DND-41 (cell line): ENCODE results near the gene S1PR2.

ENCODE experiments used
- ATAC-seq: fragments of 200-7000 bp; cut with Tn5 transposase; 3 replicates; pipeline ENCODE4 v1.9.1; 2021; ENCODE audit warnings: low read depth; ENCODE audit not compliant: insufficient read depth
- DNase-seq: peaks from one replicate; pipeline ENCODE4 v3.0.0-alpha.2; 2020
- H2AFZ ChIP-seq: 2 replicates; pipeline ENCODE4 v1.6.0; 2012; ENCODE audit warnings: low read depth, low read length
- H3K27ac ChIP-seq: 2 replicates; pipeline ENCODE4 v1.5.1; 2012; ENCODE audit warnings: low read length, inconsistent platforms
- H3K27me3 ChIP-seq: fragments of 200-600 bp; sonication (generic); 2 replicates; pipeline ENCODE4 v1.6.0; 2012; ENCODE audit warnings: low read length, mild to moderate bottlenecking, inconsistent platforms; ENCODE audit not compliant: insufficient read depth, poor library complexity
- H3K36me3 ChIP-seq: 2 replicates; pipeline ENCODE4 v1.5.1; 2012; ENCODE audit warnings: low read length, inconsistent platforms; ENCODE audit not compliant: insufficient read depth
- H3K4me1 ChIP-seq: 2 replicates; pipeline ENCODE4 v1.5.1; 2012; ENCODE audit warnings: mild to moderate bottlenecking, low read length; ENCODE audit not compliant: insufficient read depth
- H3K4me2 ChIP-seq: 2 replicates; pipeline ENCODE4 v1.6.0; 2012; ENCODE audit warnings: mild to moderate bottlenecking, moderate library complexity, low read length, inconsistent platforms; ENCODE audit not compliant: insufficient read depth
- H3K4me3 ChIP-seq, 2 experiments: fragments of 200-600 bp in 1 of 2; shearing (Covaris generic) in 1 of 2; 2 replicates each; pipeline ENCODE4 v1.5.1; 2012 to 2016; ENCODE audit warnings: inconsistent platforms in 2 of 2, low read length in 2 of 2, mild to moderate bottlenecking in 2 of 2, low read depth in 1 of 2, moderate library complexity in 1 of 2
- H3K79me2 ChIP-seq: 2 replicates; pipeline ENCODE4 v1.6.0; 2012; ENCODE audit warnings: low read length, inconsistent platforms; ENCODE audit not compliant: insufficient read depth
- H3K9ac ChIP-seq: 2 replicates; pipeline ENCODE4 v1.6.0; 2012; ENCODE audit warnings: low read depth, mild to moderate bottlenecking, inconsistent platforms, low read length, moderate library complexity
- H3K9me3 ChIP-seq: 2 replicates; pipeline ENCODE4 v1.5.1; 2012; ENCODE audit warnings: low read length, moderate library complexity, mild to moderate bottlenecking, inconsistent platforms; ENCODE audit not compliant: insufficient read depth, severe bottlenecking
- H4K20me1 ChIP-seq: 2 replicates; pipeline ENCODE4 v1.6.0; 2012; ENCODE audit warnings: low read length; ENCODE audit not compliant: insufficient read depth
- EZH2 ChIP-seq: IDR thresholded peaks from 3 replicates; pipeline ENCODE4 v1.6.1; 2012; ENCODE audit warnings: borderline replicate concordance, low read depth, mild to moderate bottlenecking, moderate library complexity, low read length, inconsistent platforms; ENCODE audit not compliant: severe bottlenecking
- TF ChIP-seq, protein P1 (sequence below): IDR thresholded peaks from 2 replicates; pipeline ENCODE4 v1.5.1; 2012; ENCODE audit warnings: borderline replicate concordance, low read length, moderate library complexity, mild to moderate bottlenecking; ENCODE audit not compliant: poor library complexity, severe bottlenecking; ENCODE audit errors: extremely low read depth

S1PR2 gene

DNA sequence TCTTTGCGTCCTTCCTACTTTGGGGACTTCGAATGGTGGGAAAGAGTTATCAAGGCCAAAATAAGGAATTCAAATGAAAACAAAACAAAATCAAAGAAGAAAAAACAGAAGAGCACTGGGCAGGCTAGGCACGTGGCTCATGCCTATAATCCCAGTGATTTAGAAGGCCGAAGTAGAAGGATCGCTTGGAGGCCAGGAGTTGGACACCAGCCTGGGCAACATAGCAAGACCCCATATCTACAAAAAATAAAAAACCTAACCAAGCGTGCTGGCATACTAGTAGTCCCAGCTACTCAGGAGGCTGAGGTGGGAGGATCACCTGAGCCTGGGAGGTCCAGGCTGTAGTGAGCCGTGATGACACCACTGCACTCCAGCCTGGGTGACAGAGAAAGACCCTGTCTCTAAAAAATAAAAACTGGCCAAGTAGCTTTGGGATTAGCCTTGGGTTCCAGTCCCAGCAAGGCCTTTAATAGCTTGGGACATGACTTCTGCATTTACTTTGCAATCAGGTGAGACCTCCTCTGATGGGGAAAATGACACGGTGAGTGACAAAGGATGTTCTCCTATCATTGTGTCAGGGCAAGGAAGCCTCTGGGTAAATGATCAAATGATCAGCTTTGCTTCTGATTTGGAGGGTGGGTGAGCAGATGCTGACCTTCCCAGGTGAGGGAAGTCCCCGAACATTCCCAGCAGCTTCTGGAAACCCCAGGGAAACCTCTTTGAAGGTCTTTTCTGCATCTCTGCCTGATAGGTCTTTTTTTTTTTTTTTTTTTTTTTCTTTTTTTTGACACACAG is 46.9 kb upstream of the S1PR2 start:
- H3K4me1 ChIP-seq = no peaks in the 10 kb centered on the region
- peaks cover 5% of the 10 kb centered on the region; the same call in 1 of the 2 replicates for H3K36me3 ChIP-seq
- TF ChIP-seq, protein P1, sequence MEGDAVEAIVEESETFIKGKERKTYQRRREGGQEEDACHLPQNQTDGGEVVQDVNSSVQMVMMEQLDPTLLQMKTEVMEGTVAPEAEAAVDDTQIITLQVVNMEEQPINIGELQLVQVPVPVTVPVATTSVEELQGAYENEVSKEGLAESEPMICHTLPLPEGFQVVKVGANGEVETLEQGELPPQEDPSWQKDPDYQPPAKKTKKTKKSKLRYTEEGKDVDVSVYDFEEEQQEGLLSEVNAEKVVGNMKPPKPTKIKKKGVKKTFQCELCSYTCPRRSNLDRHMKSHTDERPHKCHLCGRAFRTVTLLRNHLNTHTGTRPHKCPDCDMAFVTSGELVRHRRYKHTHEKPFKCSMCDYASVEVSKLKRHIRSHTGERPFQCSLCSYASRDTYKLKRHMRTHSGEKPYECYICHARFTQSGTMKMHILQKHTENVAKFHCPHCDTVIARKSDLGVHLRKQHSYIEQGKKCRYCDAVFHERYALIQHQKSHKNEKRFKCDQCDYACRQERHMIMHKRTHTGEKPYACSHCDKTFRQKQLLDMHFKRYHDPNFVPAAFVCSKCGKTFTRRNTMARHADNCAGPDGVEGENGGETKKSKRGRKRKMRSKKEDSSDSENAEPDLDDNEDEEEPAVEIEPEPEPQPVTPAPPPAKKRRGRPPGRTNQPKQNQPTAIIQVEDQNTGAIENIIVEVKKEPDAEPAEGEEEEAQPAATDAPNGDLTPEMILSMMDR = no peak
- TF ChIP-seq EZH2 = no peak
- no peaks in the 10 kb centered on the region for H3K79me2 ChIP-seq
- no peak overlapping the region for H3K9ac ChIP-seq
- H3K9me3 ChIP-seq = no peaks in the 10 kb centered on the region
- no peak overlapping the region for H2AFZ ChIP-seq
- no peak overlapping the region for H3K27ac ChIP-seq
- no peak overlapping the region for H3K4me3 ChIP-seq
- no peaks in the 10 kb centered on the region for H3K27me3 ChIP-seq
- DNase-seq (no peak), ATAC-seq (no peak)
- no peaks in the 10 kb centered on the region for H4K20me1 ChIP-seq
- H3K4me2 ChIP-seq = no peak overlapping the region

DNA sequence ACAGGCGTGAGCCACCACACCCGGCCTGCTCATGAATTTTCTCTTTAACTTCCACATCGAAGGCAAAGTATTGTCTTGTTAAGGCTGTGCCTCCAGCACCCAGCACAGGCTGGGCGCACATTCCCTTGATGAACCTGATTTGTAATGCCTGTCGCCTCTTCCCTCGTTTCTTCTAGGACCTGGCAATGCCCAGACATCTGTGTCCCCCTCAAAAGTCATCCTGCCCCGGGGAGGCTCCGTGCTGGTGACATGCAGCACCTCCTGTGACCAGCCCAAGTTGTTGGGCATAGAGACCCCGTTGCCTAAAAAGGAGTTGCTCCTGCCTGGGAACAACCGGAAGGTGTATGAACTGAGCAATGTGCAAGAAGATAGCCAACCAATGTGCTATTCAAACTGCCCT is 43.5 kb upstream of the S1PR2 start:
- Histone ChIP-seq H3K9ac (no peak overlapping the region), H2AFZ (no peak overlapping the region), H3K36me3 (peaks cover 5% of the 10 kb centered on the region; the same call in 1 of the 2 replicates), H3K4me2 (no peak overlapping the region), H4K20me1 (no peaks in the 10 kb centered on the region), H3K9me3 (no peaks in the 10 kb centered on the region), H3K27ac (no peak overlapping the region), H3K79me2 (no peaks in the 10 kb centered on the region), H3K4me3 (no peak overlapping the region), H3K27me3 (peaks cover 5% of the 10 kb centered on the region), H3K4me1 (peaks cover 30% of the 10 kb centered on the region)
- TF ChIP-seq EZH2 = no peak
- TF ChIP-seq, protein P1 = no peak
- ATAC-seq (no peak), DNase-seq (no peak)

DNA sequence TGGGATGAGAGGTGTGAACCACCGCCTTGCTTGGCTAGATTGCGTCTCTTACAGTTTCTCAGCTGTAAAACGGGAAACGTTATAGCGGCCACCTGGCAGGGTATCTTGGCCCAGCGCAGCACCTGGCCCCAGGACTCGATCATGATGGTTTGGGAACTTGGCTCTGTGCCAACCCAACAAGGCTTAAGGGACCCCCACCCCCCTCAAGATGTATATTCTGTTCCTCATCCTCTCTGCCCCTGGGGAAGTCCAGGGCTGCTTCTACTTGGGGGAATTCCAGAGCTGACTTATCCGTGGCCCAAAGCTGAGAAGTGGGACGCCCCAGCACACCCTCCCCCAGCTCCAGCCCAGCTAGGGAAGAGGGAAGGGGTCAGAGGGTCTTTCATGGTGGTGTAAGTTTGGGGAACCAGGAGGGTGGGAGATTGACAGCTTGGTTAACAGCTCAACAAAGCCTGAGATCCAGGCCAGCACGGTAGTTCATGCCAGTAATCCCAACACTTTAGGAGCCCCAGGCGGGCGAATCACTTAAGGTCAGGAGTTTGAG is 40.5 kb upstream of the S1PR2 start:
- no peaks in the 10 kb centered on the region for H4K20me1 ChIP-seq
- ATAC-seq (no peak), DNase-seq (no peak)
- TF ChIP-seq, protein P1 = no peak
- no peak for TF ChIP-seq EZH2
- peak overlapping the region in 1 of 2 experiments; percentile 70; a peak in 3 of 4 replicates for H3K4me3 ChIP-seq
- H2AFZ ChIP-seq = peak overlapping the region; percentile 89
- peak overlapping the region; percentile 70 for H3K4me2 ChIP-seq
- H3K36me3 ChIP-seq = peaks cover 5% of the 10 kb centered on the region; the same call in 1 of the 2 replicates
- peaks cover 5% of the 10 kb centered on the region for H3K27me3 ChIP-seq
- H3K27ac ChIP-seq = peak overlapping the region; percentile 65
- peak overlapping the region; percentile 58 for H3K9ac ChIP-seq
- H3K79me2 ChIP-seq = no peaks in the 10 kb centered on the region
- H3K9me3 ChIP-seq = no peaks in the 10 kb centered on the region
- H3K4me1 ChIP-seq = peaks cover 32% of the 10 kb centered on the region
